ENCODE measurements around the gene PSMB11. TPM values are rescaled to one million over a fixed set of nuclear protein-coding genes. Genes with fewer than 3 reads are reported as not detected.

PSMB11 gene
- total and polyA plus RNA-seq, 12 donors, result not detected

DNA sequence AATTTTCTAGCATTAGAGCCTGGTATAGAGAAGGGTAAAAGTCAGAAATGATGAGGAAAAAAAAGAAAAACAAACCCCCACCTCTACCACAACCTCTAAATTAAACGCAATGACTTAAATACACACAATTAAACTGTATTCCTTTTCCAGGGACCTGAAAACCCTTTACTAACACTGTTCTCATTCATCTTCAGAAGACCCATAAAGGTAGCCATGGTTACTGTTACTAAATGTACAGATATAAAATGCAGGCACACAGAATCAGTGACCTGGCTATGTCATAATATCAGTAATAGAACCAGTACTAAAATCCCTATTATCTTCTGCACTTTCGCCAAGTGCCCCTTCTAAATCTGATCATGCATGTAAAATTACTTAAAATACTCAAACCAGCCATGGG, 51.5 kb downstream of the PSMB11 start:
- TF ChIP-seq, protein P1, sequence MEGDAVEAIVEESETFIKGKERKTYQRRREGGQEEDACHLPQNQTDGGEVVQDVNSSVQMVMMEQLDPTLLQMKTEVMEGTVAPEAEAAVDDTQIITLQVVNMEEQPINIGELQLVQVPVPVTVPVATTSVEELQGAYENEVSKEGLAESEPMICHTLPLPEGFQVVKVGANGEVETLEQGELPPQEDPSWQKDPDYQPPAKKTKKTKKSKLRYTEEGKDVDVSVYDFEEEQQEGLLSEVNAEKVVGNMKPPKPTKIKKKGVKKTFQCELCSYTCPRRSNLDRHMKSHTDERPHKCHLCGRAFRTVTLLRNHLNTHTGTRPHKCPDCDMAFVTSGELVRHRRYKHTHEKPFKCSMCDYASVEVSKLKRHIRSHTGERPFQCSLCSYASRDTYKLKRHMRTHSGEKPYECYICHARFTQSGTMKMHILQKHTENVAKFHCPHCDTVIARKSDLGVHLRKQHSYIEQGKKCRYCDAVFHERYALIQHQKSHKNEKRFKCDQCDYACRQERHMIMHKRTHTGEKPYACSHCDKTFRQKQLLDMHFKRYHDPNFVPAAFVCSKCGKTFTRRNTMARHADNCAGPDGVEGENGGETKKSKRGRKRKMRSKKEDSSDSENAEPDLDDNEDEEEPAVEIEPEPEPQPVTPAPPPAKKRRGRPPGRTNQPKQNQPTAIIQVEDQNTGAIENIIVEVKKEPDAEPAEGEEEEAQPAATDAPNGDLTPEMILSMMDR (IDR thresholded peaks at IDR 0.05), result no peak
- Histone ChIP-seq H3K36me3 (peaks cover 0 to 63% (median 37%) of the 10 kb centered on the region in 9 donors), H3K4me3 (peak overlapping the region; percentile 66 to 97 (median 76)), H3K4me1 (peaks cover 8 to 55% (median 44%) of the 10 kb centered on the region in 9 donors), H3K27ac (no peak overlapping the region), H3K27me3 (no peaks in the 10 kb centered on the region), H3K9me3 (no peaks in the 10 kb centered on the region)
- ATAC-seq, result no peak
- intact Hi-C loops (cut with DNase I), result no loop called here
- no peak for DNase-seq
- 78 to 87% methylated on average over 2 of the region's 2 CpGs for WGBS, 2 donors

Other genes starting within 250 kb of the PSMB11 start
- 10 to 100 TPM in 1 of 10 donors, 1 to 10 TPM in 9; 1.1 to 16.1 (median 2.8) TPM for gene SLC7A7, start 226.8 kb upstream of the PSMB11 start, total RNA-seq
- 1 to 10 TPM; 2.3 to 3.7 TPM for gene SLC7A7, start 226.8 kb upstream of the PSMB11 start, polyA plus RNA-seq
- 100 to 1,000 TPM in 7 of 10 donors, 10 to 100 TPM in 3; 90.1 to 117 (median 106) TPM for gene MRPL52, start 212.3 kb upstream of the PSMB11 start, total RNA-seq
- gene MRPL52, start 212.3 kb upstream of the PSMB11 start, polyA plus RNA-seq, result 100 to 1,000 TPM; 136 to 300 TPM
- 10 to 100 TPM; 13.6 to 43.3 (median 20.2) TPM for gene MMP14, start 205.6 kb upstream of the PSMB11 start, total RNA-seq
- 10 to 100 TPM; 24.8 to 27.4 TPM for gene MMP14, start 205.6 kb upstream of the PSMB11 start, polyA plus RNA-seq
- 100 to 1,000 TPM in 1 of 10 donors, 10 to 100 TPM in 9; 39.3 to 101 (median 50.9) TPM for gene LRP10, start 170.5 kb upstream of the PSMB11 start, total RNA-seq
- gene LRP10, start 170.5 kb upstream of the PSMB11 start, polyA plus RNA-seq, result 10 to 100 TPM; 10.3 to 38.4 TPM
- under 1 TPM in 4 of 10 donors, not detected in 6; 0.14 to 0.25 (median 0.18) TPM for gene REM2, start 159.0 kb upstream of the PSMB11 start, total RNA-seq
- gene REM2, start 159.0 kb upstream of the PSMB11 start, polyA plus RNA-seq, result under 1 TPM; 0.07 to 0.22 TPM
- 10 to 100 TPM; 27.8 to 58.1 (median 36.1) TPM for gene RBM23, start 123.1 kb upstream of the PSMB11 start, total RNA-seq
- gene RBM23, start 123.1 kb upstream of the PSMB11 start, polyA plus RNA-seq, result 10 to 100 TPM; 24.0 to 30.1 TPM
- gene PRMT5, start 112.8 kb upstream of the PSMB11 start, total RNA-seq, result 10 to 100 TPM; 41.5 to 52.6 (median 48.2) TPM
- gene PRMT5, start 112.8 kb upstream of the PSMB11 start, polyA plus RNA-seq, result 10 to 100 TPM in 1 of 2 donors, 1 to 10 TPM in 1; 7.8 to 75.1 TPM
- gene HAUS4, start 85.1 kb upstream of the PSMB11 start, total RNA-seq, result 10 to 100 TPM; 13.2 to 30.9 (median 19.3) TPM
- gene HAUS4, start 85.1 kb upstream of the PSMB11 start, polyA plus RNA-seq, result 10 to 100 TPM; 14.9 to 18.2 TPM
- gene AJUBA, start 59.7 kb upstream of the PSMB11 start, total RNA-seq, result 10 to 100 TPM in 6 of 10 donors, 1 to 10 TPM in 4; 5.6 to 25.9 (median 11.1) TPM
- 1 to 10 TPM; 5.3 to 6.0 TPM for gene AJUBA, start 59.7 kb upstream of the PSMB11 start, polyA plus RNA-seq
- gene C14orf93, start 32.1 kb upstream of the PSMB11 start, total RNA-seq, result 1 to 10 TPM; 3.2 to 6.2 (median 4.8) TPM
- 1 to 10 TPM; 3.2 to 6.7 TPM for gene C14orf93, start 32.1 kb upstream of the PSMB11 start, polyA plus RNA-seq
- 100 to 1,000 TPM; 111 to 141 (median 122) TPM for gene PSMB5, start 7.3 kb upstream of the PSMB11 start, total RNA-seq
- gene PSMB5, start 7.3 kb upstream of the PSMB11 start, polyA plus RNA-seq, result 100 to 1,000 TPM in 1 of 2 donors, 10 to 100 TPM in 1; 35.6 to 206 TPM
- 1 to 10 TPM in 7 of 10 donors, under 1 TPM in 3; 0.57 to 4.4 (median 1.3) TPM for gene CDH24, start 15.3 kb downstream of the PSMB11 start, total RNA-seq
- 1 to 10 TPM; 1.9 to 9.1 TPM for gene CDH24, start 15.3 kb downstream of the PSMB11 start, polyA plus RNA-seq
- 10 to 100 TPM; 60.2 to 79.7 (median 68.0) TPM for gene ACIN1, start 52.9 kb downstream of the PSMB11 start, total RNA-seq
- 100 to 1,000 TPM in 1 of 2 donors, 10 to 100 TPM in 1; 35.7 to 119 TPM for gene ACIN1, start 52.9 kb downstream of the PSMB11 start, polyA plus RNA-seq
- 10 to 100 TPM; 22.3 to 35.9 (median 28.4) TPM for gene C14orf119, start 53.3 kb downstream of the PSMB11 start, total RNA-seq
- 10 to 100 TPM in 1 of 2 donors, 1 to 10 TPM in 1; 9.8 to 43.3 TPM for gene C14orf119, start 53.3 kb downstream of the PSMB11 start, polyA plus RNA-seq
- not detected for gene CIROP, start 62.8 kb downstream of the PSMB11 start, total RNA-seq
- not detected for gene CIROP, start 62.8 kb downstream of the PSMB11 start, polyA plus RNA-seq
- under 1 TPM in 1 of 10 donors, not detected in 9; 0.53 TPM for gene CEBPE, start 77.0 kb downstream of the PSMB11 start, total RNA-seq
- gene CEBPE, start 77.0 kb downstream of the PSMB11 start, polyA plus RNA-seq, result under 1 TPM in 1 of 2 donors, not detected in 1; 0.07 TPM
- 10 to 100 TPM in 4 of 10 donors, 1 to 10 TPM in 6; 5.9 to 14.8 (median 9.6) TPM for gene SLC7A8, start 141.4 kb downstream of the PSMB11 start, total RNA-seq
- 10 to 100 TPM in 1 of 2 donors, 1 to 10 TPM in 1; 7.8 to 14.9 TPM for gene SLC7A8, start 141.4 kb downstream of the PSMB11 start, polyA plus RNA-seq
- not detected for gene RNF212B, start 195.7 kb downstream of the PSMB11 start, total RNA-seq
- gene RNF212B, start 195.7 kb downstream of the PSMB11 start, polyA plus RNA-seq, result not detected
- 10 to 100 TPM in 4 of 10 donors, 1 to 10 TPM in 6; 5.7 to 13.4 (median 9.5) TPM for gene HOMEZ, start 243.9 kb downstream of the PSMB11 start, total RNA-seq
- 1 to 10 TPM; 7.0 to 7.3 TPM for gene HOMEZ, start 243.9 kb downstream of the PSMB11 start, polyA plus RNA-seq